ENCODE results near the gene GCNT1. TPM values are rescaled to one million over a fixed set of nuclear protein-coding genes. Genes with fewer than 3 reads are reported as not detected.

GCNT1 gene
- total and polyA plus RNA-seq, 2 of the 4 experiments (the other 2 are of a cell fraction): 12.5 to 46.6 TPM

DNA sequence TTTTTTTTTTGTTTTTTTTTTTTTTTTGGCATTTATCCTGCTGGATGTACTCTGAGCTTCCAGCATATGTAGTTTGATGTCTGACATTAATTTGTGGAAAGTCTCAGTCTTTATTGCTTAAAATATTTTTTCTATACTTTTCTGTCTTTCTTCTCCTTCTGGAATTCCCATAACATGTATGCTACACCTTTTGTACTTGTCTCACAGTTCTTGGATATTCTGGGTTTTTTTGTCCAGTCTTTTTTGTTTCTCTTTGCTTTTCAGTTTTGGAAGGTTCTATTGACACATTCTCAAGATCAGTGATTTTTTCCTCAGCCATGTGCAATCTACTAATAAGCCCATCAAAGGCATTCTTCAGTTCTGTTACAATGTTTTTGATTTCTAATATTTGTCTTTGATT lies 45.3 kb upstream of the GCNT1 start:
- dilution Hi-C loops (cut with HindIII; ENCODE audit: low sequenced_read_pairs, unreplicated experiment): no loop called here
- CTCF ChIA-PET: no interaction called here
- no peaks in the 10 kb centered on the region for H3K79me1 ChIP-seq (ENCODE audit: low read depth in 1 of 2, low read length in 2 of 2)

More for the DNA sequence above, 45.3 kb upstream of the GCNT1 start:
- H4K20me1 ChIP-seq (ENCODE audit: insufficient read depth, low read length): no peaks in the 10 kb centered on the region
- no peaks in the 10 kb centered on the region; the same call in 1 of the 2 replicates for H3K9me3 ChIP-seq (ENCODE audit: control insufficient read depth, insufficient read depth, low read length)
- no peak overlapping the region for H2AK5ac ChIP-seq (ENCODE audit: low read depth, low read length)
- no peaks in the 10 kb centered on the region for H3K36me3 ChIP-seq (ENCODE audit: control insufficient read depth, insufficient read depth, low read length)
- intact Hi-C loops (cut with micrococcal nuclease): no loop called here
- H2BK5ac ChIP-seq (ENCODE audit: low read depth, low read length, poor library complexity, severe bottlenecking): no peak overlapping the region
- no peak overlapping the region for H4K5ac ChIP-seq (ENCODE audit: low read depth, low read length)
- BruUV-seq (replicated peaks): no TSS peak
- ATAC-seq (ENCODE audit: low read depth) (no peak), DNase-seq (no peak)
- H3K27ac ChIP-seq (ENCODE audit: insufficient read depth, low read length): no peak overlapping the region
- no peaks in the 10 kb centered on the region for H3K4me1 ChIP-seq (ENCODE audit: control insufficient read depth, insufficient read depth, low read length)
- H3K27me3 ChIP-seq (ENCODE audit: control insufficient read depth, insufficient read depth, low read length): no peaks in the 10 kb centered on the region
- no peak overlapping the region for H3K23ac ChIP-seq (ENCODE audit: low read depth, low read length)
- in situ Hi-C loops (cut with MboI; ENCODE audit: low sequenced_read_pairs): no loop called here
- no peak overlapping the region for H3K4ac ChIP-seq (ENCODE audit: low read depth, low read length)
- H3K9me1 ChIP-seq (ENCODE audit: insufficient read depth, low read length): no peaks in the 10 kb centered on the region; the same call in 1 of the 2 replicates
- no peak overlapping the region for H2BK15ac ChIP-seq (ENCODE audit: low read depth, low read length)
- H3K14ac ChIP-seq (replicated peaks; ENCODE audit: low read depth, low read length): no peak overlapping the region
- no peak overlapping the region for H3K4me2 ChIP-seq (ENCODE audit: low read depth, low read length)
- H4K91ac ChIP-seq (ENCODE audit: insufficient read depth, low read depth, low read length): no peak overlapping the region
- H3K56ac ChIP-seq (ENCODE audit: extremely low read depth, insufficient read depth, low read length): no peak overlapping the region
- POLR2A ChIA-PET (ENCODE audit: unreplicated experiment): no interaction called here
- TF ChIP-seq CEBPB (IDR thresholded peaks at IDR 0.05; ENCODE audit: low read depth, low read length) (no peak), POLR2A (IDR thresholded peaks at IDR 0.05; ENCODE audit: low read depth, low read length) (no peak), CHD1 (IDR thresholded peaks at IDR 0.05; ENCODE audit: low read depth, low read length) (no peak), SMC3 (IDR thresholded peaks at IDR 0.05; ENCODE audit: low read depth, low read length) (no peak), NFE2L2 (IDR thresholded peaks at IDR 0.05; ENCODE audit: low read depth, low read length) (no peak), MAFK (IDR thresholded peaks at IDR 0.05; ENCODE audit: low read depth, low read length) (no peak), RFX5 (IDR thresholded peaks at IDR 0.05; ENCODE audit: low read depth, low read length) (no peak), ELK1 (IDR thresholded peaks at IDR 0.05; ENCODE audit: borderline replicate concordance, low read depth, low read length) (no peak), RAD21 (IDR thresholded peaks at IDR 0.05; ENCODE audit: low read length) (no peak), MXI1 (IDR thresholded peaks at IDR 0.05; ENCODE audit: borderline replicate concordance, low read depth, low read length) (no peak), BHLHE40 (IDR thresholded peaks at IDR 0.05; ENCODE audit: low read depth, low read length) (no peak), FOS (IDR thresholded peaks at IDR 0.05; ENCODE audit: low read depth, low read length) (no peak), RCOR1 (IDR thresholded peaks at IDR 0.05; ENCODE audit: insufficient replicate concordance, low read length) (no peak), CTCF (conservative IDR thresholded peaks at IDR 0.05; ENCODE audit: low read depth, low read length) (no peak)
- TF ChIP-seq, protein P1, sequence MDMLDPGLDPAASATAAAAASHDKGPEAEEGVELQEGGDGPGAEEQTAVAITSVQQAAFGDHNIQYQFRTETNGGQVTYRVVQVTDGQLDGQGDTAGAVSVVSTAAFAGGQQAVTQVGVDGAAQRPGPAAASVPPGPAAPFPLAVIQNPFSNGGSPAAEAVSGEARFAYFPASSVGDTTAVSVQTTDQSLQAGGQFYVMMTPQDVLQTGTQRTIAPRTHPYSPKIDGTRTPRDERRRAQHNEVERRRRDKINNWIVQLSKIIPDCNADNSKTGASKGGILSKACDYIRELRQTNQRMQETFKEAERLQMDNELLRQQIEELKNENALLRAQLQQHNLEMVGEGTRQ (IDR thresholded peaks at IDR 0.05; ENCODE audit: low read depth, low read length): no peak
- H3K18ac ChIP-seq (ENCODE audit: low read depth, low read length): no peak overlapping the region
- no peak overlapping the region for H2BK20ac ChIP-seq (ENCODE audit: low read depth, low read length)
- no peak overlapping the region for H2AK9ac ChIP-seq (replicated peaks; ENCODE audit: low read depth, low read length, poor library complexity)
- H2BK120ac ChIP-seq (ENCODE audit: low read depth, low read length): no peak overlapping the region
- no peak overlapping the region for H4K8ac ChIP-seq (ENCODE audit: low read depth in 2 of 2, low read length in 2 of 2)
- no peak overlapping the region for H3K9ac ChIP-seq (ENCODE audit: low read depth, low read length)
- no peak overlapping the region for H3K4me3 ChIP-seq (ENCODE audit: insufficient read depth, low read depth, low read length)
- H2AFZ ChIP-seq (replicated peaks; ENCODE audit: low read length, poor library complexity): no peak overlapping the region
